ENCODE measurements around the gene CDK9.
"Not testable (repeated sequence)": the region's sequence is repeated elsewhere in the genome, so short reads cannot be mapped to it uniquely, and the experiment has no call there.

CDK9 gene

GRCh38 chr9:127828262-127829031 lies 42.6 kb downstream of the CDK9 start:
- no peak for DNase-seq

- DNase-seq: no peak
Observed at GRCh38 chr9:127829205-127829906, 43.5 kb downstream of the CDK9 start.

- DNase-seq: no peak
Observed at GRCh38 chr9:127832248-127832647, 46.4 kb downstream of the CDK9 start.

- no peak for DNase-seq
Observed at GRCh38 chr9:127833555-127833954, 47.7 kb downstream of the CDK9 start.

GRCh38 chr9:127835991-127836516 lies 50.2 kb downstream of the CDK9 start:
- peak; percentile 25 for DNase-seq

GRCh38 chr9:127836561-127836960 lies 50.7 kb downstream of the CDK9 start:
- not testable (repeated sequence) for DNase-seq

- no peak for DNase-seq
Observed at GRCh38 chr9:127837346-127837745, 51.5 kb downstream of the CDK9 start.

- no peak for DNase-seq
Observed at GRCh38 chr9:127838375-127839078, 52.7 kb downstream of the CDK9 start.

Measured in stimulated activated CD4-positive, alpha-beta T cell treated with anti-CD3 and anti-CD28 coated beads, Interleukin-1b, Interleukin-23, amount 100 ng/mL, for 48 hours (primary cell).